ENCODE data around the gene TTLL6.

DNA sequence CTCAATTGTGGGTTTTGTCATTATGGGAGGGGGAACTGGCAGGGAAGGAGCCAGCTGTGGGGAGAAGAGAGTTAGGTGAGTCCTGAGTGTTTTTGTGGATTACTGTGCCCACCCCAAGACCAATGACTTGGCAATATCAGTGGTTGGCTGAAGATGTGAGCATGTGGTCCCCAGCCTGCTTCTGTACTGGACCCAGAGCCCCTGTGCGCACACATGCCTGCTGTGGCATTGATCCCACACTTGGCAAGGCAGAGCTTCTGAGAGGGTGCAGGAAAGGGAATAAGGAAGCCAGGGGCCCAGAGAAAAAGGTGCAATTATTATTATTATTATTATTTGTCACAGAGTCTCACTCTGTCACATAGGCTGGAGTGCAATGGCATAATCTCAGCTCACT is 96.0 kb downstream of the TTLL6 start:
- TF ChIP-seq CTCF (IDR thresholded peaks at IDR 0.05) (no peak), POLR2A (IDR thresholded peaks at IDR 0.05) (no peak)

All from testis (tissue), 2 donors.